HCT116 (cell line): ENCODE results near the gene PLB1.

Experiments used
- CTCF ChIP-seq, 3 experiments: fragments of 200-600 bp in 1 of 3; sonication (generic) in 1 of 3; IDR thresholded peaks in 2 of 3; conservative IDR thresholded peaks in 1 of 3; 2 replicates each; pipeline ENCODE4 v1.5.1; 2012 to 2017; ENCODE audit warnings: low read depth in 2 of 3, low read length in 2 of 3, antibody characterized with exemption in 1 of 3, borderline replicate concordance in 1 of 3, control low read depth in 1 of 3, mild to moderate bottlenecking in 1 of 3, mixed read lengths in 1 of 3, mixed run types in 1 of 3, moderate library complexity in 1 of 3; ENCODE audit not compliant: insufficient read depth in 1 of 3
- EGR1 ChIP-seq: IDR thresholded peaks from 2 replicates; pipeline ENCODE4 v1.6.1; 2012; ENCODE audit warnings: low read depth
- EZH2 ChIP-seq: fragments of 200-600 bp; sonication (generic); IDR thresholded peaks from 2 replicates; pipeline ENCODE4 v1.6.1; 2017; ENCODE audit warnings: antibody characterized with exemption, mixed run types
- SRF ChIP-seq: IDR thresholded peaks from 2 replicates; pipeline ENCODE4 v1.6.1; 2012; ENCODE audit warnings: low read depth

DNA sequence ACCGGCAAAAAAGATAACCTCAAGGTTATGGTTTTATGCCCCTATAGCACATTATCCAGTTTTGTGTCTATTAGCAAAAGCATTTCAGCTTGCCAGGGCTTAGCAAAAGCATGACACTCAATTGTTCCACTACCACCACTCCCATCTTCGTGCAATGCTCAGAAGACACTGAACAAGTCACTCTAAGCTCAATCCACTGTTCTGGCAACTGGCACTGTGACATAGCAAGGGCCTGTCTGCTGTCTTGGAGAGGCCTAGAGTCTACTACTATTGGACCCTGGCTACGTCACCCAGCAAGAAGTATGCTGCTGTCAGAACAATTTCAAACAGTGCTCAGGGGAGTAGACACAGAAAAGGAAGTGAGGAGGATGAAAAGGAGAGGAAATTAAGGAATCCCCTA is 152.3 kb downstream of the PLB1 start:
- TF ChIP-seq SRF (no peak), EZH2 (no peak), CTCF (IDR thresholded peaks at IDR 0.05 in 2 of 3, conservative IDR thresholded peaks at IDR 0.05 in 1 of 3; ENCODE audit: borderline replicate concordance in 1 of 3, insufficient read depth in 1 of 3, low read depth in 2 of 3, low read length in 2 of 3) (no peak), EGR1 (no peak)
